ENCODE measurements around the gene ATG101.

ATG101 gene

DNA sequence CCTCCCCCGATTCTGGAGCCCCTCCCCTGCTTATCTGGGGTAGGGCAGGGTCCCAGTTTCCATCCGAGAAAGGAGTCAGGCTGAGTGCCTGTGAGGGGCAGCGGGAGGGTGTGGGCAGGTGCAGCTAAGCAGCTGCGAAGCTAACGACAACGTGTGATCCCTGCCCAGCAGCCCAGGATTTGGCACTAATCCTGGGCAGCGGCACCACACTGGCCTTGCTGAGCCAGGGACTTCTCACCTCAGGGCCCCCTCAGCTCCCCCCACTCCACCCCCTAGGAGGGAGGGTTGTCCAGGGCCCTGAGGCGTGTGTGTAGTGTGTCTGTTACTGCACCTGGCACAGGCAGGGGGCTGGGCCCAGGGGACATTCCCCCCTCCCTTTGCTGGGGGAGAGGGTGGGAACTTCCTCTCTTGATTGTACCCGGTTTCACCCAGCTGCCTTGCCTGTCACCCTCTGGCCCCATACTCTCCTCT is 11.5 kb downstream of the ATG101 start:
- TF ChIP-seq REST (IDR thresholded peaks at IDR 0.05; ENCODE audit: insufficient read depth in 1 of 2, low read depth in 2 of 2, low read length in 2 of 2) (no peak), SIN3A (IDR thresholded peaks at IDR 0.05; ENCODE audit: borderline replicate concordance, insufficient read depth, low read length) (no peak), FOXP2 (optimal IDR thresholded peaks at IDR 0.05; ENCODE audit: borderline replicate concordance, extremely low read depth, extremely low read length, insufficient read depth) (no peak), POLR2AphosphoS5 (IDR thresholded peaks at IDR 0.05; ENCODE audit: low read depth, low read length) (no peak), TAF1 (IDR thresholded peaks at IDR 0.05; ENCODE audit: borderline replicate concordance, insufficient read depth, low read length) (no peak)

DNA sequence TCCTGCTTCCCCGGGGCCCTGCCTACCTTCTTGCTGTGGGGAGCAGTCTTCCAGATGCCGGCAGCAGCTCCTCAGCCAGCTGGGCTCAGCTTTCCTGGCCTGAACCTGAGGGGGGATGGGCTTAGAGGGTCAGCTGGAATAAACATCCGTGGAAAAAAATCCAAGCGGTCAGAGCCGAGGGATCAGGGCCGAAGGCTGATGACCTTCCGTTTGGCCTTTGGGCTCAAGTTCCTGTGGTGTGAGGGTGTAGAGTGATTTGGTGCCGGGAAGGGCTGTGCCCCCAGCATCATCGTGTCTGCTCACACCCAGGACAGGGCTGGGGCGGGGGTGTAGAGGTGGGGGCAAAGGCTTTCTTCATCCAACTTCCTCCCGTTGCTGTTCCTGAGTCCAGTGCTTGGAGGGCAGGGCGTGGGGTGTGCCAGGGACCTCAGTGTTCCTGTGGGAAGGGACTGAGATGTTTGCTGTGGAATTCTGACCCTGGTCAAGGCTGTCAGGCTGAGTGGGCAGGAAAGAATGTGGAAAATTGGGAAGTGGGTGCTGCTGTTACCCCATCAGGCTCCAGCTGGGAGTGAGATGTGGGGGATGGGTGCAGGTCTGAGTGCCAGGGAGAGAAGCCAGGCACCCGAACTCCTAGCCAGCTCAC is 12.4 kb downstream of the ATG101 start:
- TF ChIP-seq SIN3A (IDR thresholded peaks at IDR 0.05; ENCODE audit: borderline replicate concordance, insufficient read depth, low read length) = no peak
- TF ChIP-seq FOXP2 (optimal IDR thresholded peaks at IDR 0.05; ENCODE audit: borderline replicate concordance, extremely low read depth, extremely low read length, insufficient read depth) = peak; percentile 96

DNA sequence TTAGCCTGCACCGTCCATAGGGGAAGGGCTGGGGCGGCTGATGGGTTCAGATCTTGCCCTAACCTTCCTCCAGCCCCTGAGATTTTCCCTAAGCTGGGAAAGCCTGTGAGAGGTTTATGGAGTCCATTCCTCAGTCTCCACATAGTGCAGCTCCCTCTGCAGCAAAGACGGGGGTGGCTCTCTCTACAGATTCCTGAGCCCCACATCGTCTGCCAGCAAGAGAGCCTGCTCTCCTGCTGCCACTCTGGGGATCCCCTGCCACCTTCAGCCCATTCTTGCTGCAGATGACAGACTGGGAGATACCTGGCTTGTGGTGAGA is 12.8 kb downstream of the ATG101 start:
- TF ChIP-seq TAF1 (IDR thresholded peaks at IDR 0.05; ENCODE audit: borderline replicate concordance, insufficient read depth, low read length) = no peak
- no peak for TF ChIP-seq FOXP2 (optimal IDR thresholded peaks at IDR 0.05; ENCODE audit: borderline replicate concordance, extremely low read depth, extremely low read length, insufficient read depth)
- TF ChIP-seq SIN3A (IDR thresholded peaks at IDR 0.05; ENCODE audit: borderline replicate concordance, insufficient read depth, low read length) = no peak

GRCh38 chr12:52082988-52083637 is 13.3 kb downstream of the ATG101 start:
- TF ChIP-seq TAF1 (IDR thresholded peaks at IDR 0.05; ENCODE audit: borderline replicate concordance, insufficient read depth, low read length) (no peak), REST (IDR thresholded peaks at IDR 0.05; ENCODE audit: insufficient read depth in 1 of 2, low read depth in 2 of 2, low read length in 2 of 2) (no peak), POLR2AphosphoS5 (IDR thresholded peaks at IDR 0.05; ENCODE audit: low read depth, low read length) (no peak)

GRCh38 chr12:52083638-52083996 is 13.8 kb downstream of the ATG101 start:
- TF ChIP-seq SIN3A (IDR thresholded peaks at IDR 0.05; ENCODE audit: borderline replicate concordance, insufficient read depth, low read length) = no peak
- TF ChIP-seq POLR2AphosphoS5 (IDR thresholded peaks at IDR 0.05; ENCODE audit: low read depth, low read length) = no peak
- no peak for TF ChIP-seq TAF1 (IDR thresholded peaks at IDR 0.05; ENCODE audit: borderline replicate concordance, insufficient read depth, low read length)
- TF ChIP-seq FOXP2 (optimal IDR thresholded peaks at IDR 0.05; ENCODE audit: borderline replicate concordance, extremely low read depth, extremely low read length, insufficient read depth) = no peak
- TF ChIP-seq REST (IDR thresholded peaks at IDR 0.05; ENCODE audit: insufficient read depth in 1 of 2, low read depth in 2 of 2, low read length in 2 of 2) = no peak

- no peak for TF ChIP-seq POLR2AphosphoS5 (IDR thresholded peaks at IDR 0.05; ENCODE audit: low read depth, low read length)
- TF ChIP-seq TAF1 (IDR thresholded peaks at IDR 0.05; ENCODE audit: borderline replicate concordance, insufficient read depth, low read length) = no peak
- TF ChIP-seq FOXP2 (optimal IDR thresholded peaks at IDR 0.05; ENCODE audit: borderline replicate concordance, extremely low read depth, extremely low read length, insufficient read depth) = no peak
- TF ChIP-seq REST (IDR thresholded peaks at IDR 0.05; ENCODE audit: insufficient read depth in 1 of 2, low read depth in 2 of 2, low read length in 2 of 2) = no peak
- no peak for TF ChIP-seq SIN3A (IDR thresholded peaks at IDR 0.05; ENCODE audit: borderline replicate concordance, insufficient read depth, low read length)
These were observed 14.9 kb downstream of the ATG101 start for GRCh38 chr12:52084491-52085231.
